WERI-Rb-1 (cell line): ENCODE data around the gene USE1.

Experiments
- DNase-seq: peaks from one replicate; pipeline ENCODE4 v3.0.0-alpha.2; 2020
- H3K27ac ChIP-seq: fragments of 250-450 bp; sonication (Bioruptor Pico); 2 replicates; pipeline ENCODE4 v1.5.1; 2020; ENCODE audit warnings: mild to moderate bottlenecking, moderate library complexity
- H3K27me3 ChIP-seq: fragments of 250-450 bp; sonication (Bioruptor Pico); 2 replicates; pipeline ENCODE4 v1.5.1; 2021; ENCODE audit warnings: mild to moderate bottlenecking, low read depth, moderate library complexity; ENCODE audit not compliant: insufficient read depth, severe bottlenecking
- H3K36me3 ChIP-seq: fragments of 250-450 bp; sonication (Bioruptor Pico); 2 replicates; pipeline ENCODE4 v1.5.1; 2020; ENCODE audit warnings: mild to moderate bottlenecking, moderate library complexity
- H3K4me3 ChIP-seq: 2 replicates; pipeline ENCODE4 v1.5.1; 2011; ENCODE audit warnings: low read depth, mild to moderate bottlenecking, control low read depth, low read length
- H3K9me3 ChIP-seq: fragments of 250-450 bp; sonication (Bioruptor Pico); 2 replicates; pipeline ENCODE4 v1.5.1; 2021; ENCODE audit warnings: mild to moderate bottlenecking, moderate library complexity; ENCODE audit not compliant: severe bottlenecking
- TF ChIP-seq, protein P1 (sequence below): IDR thresholded peaks from 2 replicates; pipeline ENCODE4 v1.5.1; 2011; ENCODE audit warnings: low read depth, mild to moderate bottlenecking, control low read depth, inconsistent platforms, low read length

The USE1 gene, protein sequence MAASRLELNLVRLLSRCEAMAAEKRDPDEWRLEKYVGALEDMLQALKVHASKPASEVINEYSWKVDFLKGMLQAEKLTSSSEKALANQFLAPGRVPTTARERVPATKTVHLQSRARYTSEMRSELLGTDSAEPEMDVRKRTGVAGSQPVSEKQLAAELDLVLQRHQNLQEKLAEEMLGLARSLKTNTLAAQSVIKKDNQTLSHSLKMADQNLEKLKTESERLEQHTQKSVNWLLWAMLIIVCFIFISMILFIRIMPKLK

DNA sequence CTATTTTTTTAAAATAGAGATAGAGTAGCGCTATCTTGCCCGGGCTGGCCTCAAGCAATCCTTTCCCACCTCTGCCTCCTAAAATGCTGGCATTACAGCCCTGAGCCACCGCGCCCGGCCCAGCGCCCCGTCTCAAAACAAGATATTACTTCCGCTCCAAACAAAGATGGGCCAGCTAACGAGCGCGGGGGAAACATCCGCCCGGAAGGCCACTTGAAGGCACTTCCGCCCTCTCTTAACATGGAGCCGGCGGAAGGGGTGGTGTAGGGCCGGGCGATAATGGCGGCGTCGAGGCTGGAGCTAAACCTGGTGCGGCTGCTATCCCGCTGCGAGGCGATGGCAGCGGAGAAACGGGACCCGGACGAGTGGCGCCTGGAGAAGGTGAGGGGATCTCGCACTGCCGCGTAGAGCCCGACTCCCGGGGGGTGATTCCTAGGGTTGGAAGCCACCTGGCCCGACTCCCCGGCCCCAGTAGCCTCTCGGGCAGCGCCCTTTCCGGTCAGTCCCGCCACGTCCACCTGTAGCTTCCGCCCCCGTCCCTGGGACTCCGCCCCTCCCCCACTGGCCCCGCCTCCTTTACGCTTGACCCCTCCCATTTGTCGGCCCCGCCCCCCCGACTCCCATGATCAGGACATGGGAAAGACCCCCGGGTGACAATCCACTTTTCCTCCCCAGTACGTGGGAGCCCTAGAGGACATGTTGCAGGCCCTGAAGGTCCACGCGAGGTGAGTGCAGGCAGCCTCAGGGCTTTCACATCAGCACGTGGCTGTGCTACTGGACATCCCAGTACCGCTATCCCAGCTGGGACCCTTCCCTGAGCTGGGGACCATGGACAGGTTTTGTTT lies at the start of gene USE1:
TSS of gene USE1 (plus strand) at position 231 of the 845 bp plus-strand sequence. CDS start at position 280, 49 bp downstream.
- Histone ChIP-seq H3K27ac (peak within 1 kb of the TSS; percentile 96), H3K9me3 (no peaks in the 10 kb centered on the region), H3K36me3 (peaks cover 25% of the 10 kb centered on the region), H3K27me3 (no peaks in the 10 kb centered on the region), H3K4me3 (peak within 1 kb of the TSS; percentile 61)
- TF ChIP-seq, protein P1, sequence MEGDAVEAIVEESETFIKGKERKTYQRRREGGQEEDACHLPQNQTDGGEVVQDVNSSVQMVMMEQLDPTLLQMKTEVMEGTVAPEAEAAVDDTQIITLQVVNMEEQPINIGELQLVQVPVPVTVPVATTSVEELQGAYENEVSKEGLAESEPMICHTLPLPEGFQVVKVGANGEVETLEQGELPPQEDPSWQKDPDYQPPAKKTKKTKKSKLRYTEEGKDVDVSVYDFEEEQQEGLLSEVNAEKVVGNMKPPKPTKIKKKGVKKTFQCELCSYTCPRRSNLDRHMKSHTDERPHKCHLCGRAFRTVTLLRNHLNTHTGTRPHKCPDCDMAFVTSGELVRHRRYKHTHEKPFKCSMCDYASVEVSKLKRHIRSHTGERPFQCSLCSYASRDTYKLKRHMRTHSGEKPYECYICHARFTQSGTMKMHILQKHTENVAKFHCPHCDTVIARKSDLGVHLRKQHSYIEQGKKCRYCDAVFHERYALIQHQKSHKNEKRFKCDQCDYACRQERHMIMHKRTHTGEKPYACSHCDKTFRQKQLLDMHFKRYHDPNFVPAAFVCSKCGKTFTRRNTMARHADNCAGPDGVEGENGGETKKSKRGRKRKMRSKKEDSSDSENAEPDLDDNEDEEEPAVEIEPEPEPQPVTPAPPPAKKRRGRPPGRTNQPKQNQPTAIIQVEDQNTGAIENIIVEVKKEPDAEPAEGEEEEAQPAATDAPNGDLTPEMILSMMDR = no peak
- DNase-seq = peak; percentile 89

DNA sequence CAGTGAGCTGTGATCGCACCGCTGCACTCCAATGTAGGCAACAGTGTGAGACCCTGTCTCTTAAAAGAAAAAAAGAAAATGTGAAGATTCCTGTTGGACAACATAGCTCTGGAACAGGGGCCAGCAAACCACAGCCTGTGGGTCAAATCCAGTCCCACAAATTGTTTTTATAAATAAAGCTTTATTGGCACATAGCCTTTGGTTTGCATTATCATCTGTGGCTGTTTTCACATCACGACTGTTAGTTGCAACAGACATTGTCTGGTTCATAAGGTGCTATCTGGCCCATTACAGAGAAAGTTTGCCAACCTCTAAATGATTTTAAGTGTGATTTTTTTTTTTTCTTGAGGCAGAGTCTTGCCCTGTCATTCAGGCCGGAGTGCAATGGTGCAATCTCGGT lies 49.4 kb upstream of the USE1 start:
- DNase-seq = no peak

DNA sequence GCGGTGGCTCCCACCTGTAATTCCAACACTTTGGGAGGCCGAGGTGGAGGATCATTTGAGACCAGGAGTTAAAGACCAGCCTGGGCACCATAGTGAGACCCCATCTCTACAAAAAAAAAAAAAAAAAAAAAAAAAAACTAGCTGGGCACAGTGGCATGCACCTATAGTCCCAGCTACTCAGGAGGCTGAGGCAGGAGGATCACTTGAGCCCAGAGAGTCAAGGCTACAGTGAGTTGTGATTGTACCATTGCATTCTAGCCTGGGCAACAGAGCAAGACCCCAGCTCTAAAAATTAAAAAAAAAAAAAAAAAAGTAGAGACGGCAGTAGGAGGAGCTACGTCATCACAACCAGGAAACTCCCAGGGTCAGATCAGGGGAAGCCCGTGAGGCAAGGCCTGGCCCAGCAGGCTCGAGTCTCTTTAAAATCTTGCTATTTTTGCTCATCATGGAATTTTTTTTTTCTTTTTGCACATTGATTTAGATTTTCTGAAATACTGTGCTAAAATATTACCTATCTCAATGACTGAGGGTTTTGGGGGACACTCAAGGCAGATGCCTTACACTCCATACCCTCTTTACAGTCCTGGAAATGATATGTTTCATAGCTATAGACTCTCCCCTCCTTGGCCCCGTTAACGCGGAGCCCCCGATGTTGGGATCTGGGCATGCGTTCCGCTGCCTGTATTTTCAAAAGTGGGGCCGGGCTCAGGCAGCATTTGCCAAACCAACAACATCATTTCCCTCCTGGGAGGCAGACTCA lies 44.4 kb upstream of the USE1 start:
- H3K36me3 ChIP-seq = peaks cover 56% of the 10 kb centered on the region

More for the DNA sequence above, 49.4 kb upstream of the USE1 start:
- TF ChIP-seq, protein P1 = no peak
- Histone ChIP-seq H3K4me3 (no peak overlapping the region), H3K27ac (no peak overlapping the region), H3K9me3 (peaks cover 5% of the 10 kb centered on the region), H3K27me3 (no peaks in the 10 kb centered on the region), H3K36me3 (peaks cover 71% of the 10 kb centered on the region)

DNA sequence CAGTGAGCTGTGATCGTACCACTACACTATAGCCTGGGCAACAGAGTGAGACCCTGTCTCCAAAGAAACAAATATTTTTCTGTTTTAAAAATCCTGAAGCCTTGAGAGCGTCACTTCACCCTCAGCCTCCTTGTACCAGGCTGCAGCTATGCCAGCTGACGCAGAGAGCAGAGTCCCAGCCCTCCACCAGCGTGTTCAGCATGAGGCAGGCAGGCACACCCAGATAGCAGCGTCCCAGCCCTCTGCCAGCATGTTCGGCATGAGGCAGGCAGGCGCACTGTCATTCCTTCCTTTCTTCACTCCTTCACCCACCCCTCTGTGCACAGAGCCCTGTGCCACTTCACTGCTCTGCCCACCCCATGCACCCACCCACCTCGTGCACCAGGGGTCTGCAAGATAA lies 43.3 kb upstream of the USE1 start:
- Histone ChIP-seq H3K9me3 (no peaks in the 10 kb centered on the region), H3K4me3 (no peak overlapping the region), H3K27ac (no peak overlapping the region), H3K27me3 (no peaks in the 10 kb centered on the region), H3K36me3 (peaks cover 57% of the 10 kb centered on the region)
- TF ChIP-seq, protein P1 = no peak
- no peak for DNase-seq

More for the DNA sequence above, 44.4 kb upstream of the USE1 start:
- H3K4me3 ChIP-seq = no peak overlapping the region
- TF ChIP-seq, protein P1 = no peak
- no peaks in the 10 kb centered on the region for H3K9me3 ChIP-seq
- H3K27ac ChIP-seq = no peak overlapping the region
- no peak for DNase-seq
- H3K27me3 ChIP-seq = no peaks in the 10 kb centered on the region

DNA sequence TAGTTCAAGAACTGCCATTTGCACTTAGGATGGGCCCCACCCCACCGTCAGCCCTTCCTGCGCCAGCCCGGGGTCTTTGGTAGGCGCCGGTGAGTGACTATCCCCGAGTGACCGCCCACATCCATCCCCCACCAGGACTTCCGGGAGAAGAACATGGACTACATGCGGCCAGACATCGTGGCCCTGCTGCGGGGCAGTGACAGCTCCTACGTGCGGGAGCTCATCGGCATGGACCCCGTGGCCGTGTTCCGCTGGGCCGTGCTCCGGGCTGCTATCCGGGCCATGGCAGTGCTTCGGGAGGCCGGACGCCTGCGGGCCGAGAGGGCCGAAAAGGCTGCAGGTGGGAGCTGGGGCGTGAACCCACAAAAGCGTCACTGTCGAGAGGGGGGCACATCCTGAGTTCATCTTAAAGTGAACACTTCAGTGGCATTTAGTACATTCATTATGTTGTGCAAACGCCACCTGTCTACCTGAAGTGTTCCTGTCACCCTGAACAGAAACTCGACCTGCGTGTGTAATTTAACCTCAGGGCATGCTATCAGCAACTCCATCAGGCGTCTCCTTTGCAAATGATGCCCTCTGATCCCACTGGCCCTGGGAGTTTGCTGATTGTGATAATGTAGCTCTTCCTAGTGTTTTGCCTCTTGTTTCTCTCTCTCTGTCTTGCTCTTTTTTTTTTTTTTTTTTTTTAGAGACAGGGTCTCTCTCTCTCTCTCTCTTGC lies 42.4 kb upstream of the USE1 start:
- Histone ChIP-seq H3K9me3 (no peaks in the 10 kb centered on the region), H3K27me3 (no peaks in the 10 kb centered on the region), H3K27ac (no peak overlapping the region), H3K36me3 (peaks cover 56% of the 10 kb centered on the region), H3K4me3 (no peak overlapping the region)
- no peak for DNase-seq
- TF ChIP-seq, protein P1 = no peak
